HG03280 (cell line): ENCODE measurements around the gene MELK.

ENCODE experiments used
- ATAC-seq: cut with Tn5 transposase; IDR thresholded peaks from one replicate; pipeline ENCODE4 v1.9.1; 2021; ENCODE audit warnings: mild to moderate bottlenecking, moderate library complexity; ENCODE audit not compliant: unreplicated experiment

MELK gene

DNA sequence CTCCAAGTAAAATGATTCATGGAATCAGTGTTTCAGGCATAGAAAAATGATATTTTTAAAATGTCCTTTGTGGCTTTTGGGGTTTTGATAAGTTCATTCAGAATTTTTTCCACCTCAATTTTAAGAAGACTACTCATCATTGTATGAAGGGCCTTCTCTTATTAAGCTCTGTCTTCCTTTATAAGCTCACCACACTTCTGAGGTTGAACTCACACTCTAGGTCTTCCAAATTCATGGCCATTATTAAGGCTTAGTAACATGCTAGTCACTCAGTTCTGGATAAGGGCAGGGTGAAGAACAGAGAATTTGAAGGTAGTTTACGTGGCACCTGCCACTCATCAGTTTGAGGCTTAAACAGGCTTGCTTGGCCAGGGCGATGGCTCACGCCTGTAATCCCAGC, 4.2 kb downstream of the MELK start:
- ATAC-seq, result no peak

DNA sequence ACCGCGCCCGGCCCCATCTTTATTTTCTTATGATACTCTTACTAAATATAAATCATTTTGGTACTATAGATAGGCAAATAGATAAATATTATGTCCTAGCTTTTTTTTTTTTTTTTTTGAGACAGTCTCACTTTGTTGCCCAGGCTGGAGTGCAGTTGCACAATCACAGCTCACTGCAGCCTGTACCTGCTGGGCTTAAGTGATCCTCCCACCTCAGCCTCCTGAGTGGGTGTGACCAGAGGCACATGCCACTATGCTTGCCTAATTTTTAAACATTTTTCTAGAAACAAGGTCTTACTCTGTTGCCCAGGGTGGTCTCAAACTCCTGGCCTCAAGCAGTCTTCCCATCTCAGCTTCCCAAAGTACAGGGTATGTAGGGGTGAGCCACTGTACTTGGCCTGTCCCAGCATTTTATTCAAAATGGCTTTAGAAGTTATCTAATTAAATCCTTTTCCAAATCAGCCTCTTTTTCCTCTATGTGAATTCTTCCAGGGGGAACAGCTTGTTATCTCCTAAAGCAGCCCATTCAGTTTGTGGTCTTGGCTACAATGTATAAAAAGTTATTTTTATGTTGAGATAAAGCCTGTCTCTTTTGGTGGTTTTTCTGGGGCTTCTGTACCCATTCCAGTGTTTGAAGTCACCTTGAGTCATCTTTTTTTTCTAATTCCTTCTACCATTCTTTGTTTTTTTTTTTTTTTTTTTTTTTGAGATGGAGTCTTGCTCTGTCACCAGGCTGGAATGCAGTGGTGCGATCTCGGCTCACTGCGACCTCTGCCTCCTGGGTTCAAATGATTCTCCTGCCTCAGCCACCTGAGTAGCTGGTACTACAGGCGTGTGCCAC, 12.1 kb downstream of the MELK start:
- ATAC-seq, result no peak

- ATAC-seq, result no peak
Observed at GRCh38 chr9:36590231-36590630, 17.5 kb downstream of the MELK start.

- no peak for ATAC-seq
Observed at GRCh38 chr9:36592801-36593583, 20.3 kb downstream of the MELK start.

DNA sequence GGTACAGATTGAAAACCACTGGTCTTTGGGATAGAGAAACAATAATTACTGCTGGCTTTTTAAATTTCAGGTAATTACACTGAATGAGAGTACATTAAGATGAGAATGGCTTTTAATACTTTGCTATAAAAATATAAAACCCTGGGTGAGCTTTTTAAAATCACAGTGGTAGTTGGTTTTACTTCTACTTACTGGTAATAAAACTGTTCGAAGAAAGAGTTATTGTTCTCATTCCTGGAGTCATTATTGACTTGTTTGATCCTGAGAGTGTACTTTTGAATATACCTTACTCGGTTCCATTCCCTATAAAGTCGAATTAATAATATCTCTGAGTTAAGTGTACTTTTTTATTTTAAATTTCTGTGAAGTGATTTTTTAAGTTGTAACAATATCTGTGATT, 21.5 kb downstream of the MELK start:
- ATAC-seq, result no peak

- no peak for ATAC-seq
Observed at GRCh38 chr9:36597412-36598178, 24.9 kb downstream of the MELK start.

DNA sequence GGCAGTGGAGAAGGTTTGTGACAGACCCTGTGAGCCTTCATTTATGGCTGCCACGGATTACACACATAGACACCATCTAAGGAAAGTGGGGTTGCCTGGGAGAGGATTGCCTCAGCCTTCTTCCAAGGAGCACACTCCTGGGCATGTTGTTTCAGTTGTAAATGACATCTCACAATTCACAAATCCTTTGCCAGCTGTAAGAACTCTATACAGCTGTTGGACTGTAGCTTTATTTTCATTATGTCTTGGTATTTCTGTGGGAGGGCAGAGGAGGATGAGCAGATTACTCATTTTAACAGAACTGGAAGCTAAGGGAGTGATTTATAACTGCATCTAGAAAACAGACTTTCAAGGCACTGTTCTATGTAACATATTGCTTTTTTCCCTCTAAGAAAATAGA, 25.6 kb downstream of the MELK start:
- ATAC-seq, result no peak

- ATAC-seq, result no peak
Observed at GRCh38 chr9:36603006-36603405, 30.3 kb downstream of the MELK start.

- no peak for ATAC-seq
Observed at GRCh38 chr9:36609306-36609705, 36.6 kb downstream of the MELK start.

GRCh38 chr9:36622121-36622520, 49.4 kb downstream of the MELK start:
- ATAC-seq, result no peak

DNA sequence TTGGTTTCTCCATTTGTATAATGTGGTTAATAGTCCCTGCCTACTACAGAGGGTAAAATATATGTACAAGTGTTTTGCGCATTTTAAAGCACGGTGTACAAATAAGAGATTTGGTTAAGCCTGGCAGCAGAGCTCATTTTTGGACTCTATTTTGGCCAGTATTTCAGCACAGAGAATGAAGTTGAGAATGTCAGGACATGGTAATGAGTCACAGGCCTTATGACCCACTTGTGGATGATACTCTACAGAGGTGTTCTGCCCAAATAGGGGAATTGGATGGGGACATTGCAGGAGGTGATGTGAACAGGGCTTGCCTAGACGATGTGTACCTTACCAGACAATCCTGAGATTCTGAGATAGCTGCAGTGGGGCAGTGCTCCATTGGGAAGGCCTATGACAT, 50.6 kb downstream of the MELK start:
- ATAC-seq, result no peak

DNA sequence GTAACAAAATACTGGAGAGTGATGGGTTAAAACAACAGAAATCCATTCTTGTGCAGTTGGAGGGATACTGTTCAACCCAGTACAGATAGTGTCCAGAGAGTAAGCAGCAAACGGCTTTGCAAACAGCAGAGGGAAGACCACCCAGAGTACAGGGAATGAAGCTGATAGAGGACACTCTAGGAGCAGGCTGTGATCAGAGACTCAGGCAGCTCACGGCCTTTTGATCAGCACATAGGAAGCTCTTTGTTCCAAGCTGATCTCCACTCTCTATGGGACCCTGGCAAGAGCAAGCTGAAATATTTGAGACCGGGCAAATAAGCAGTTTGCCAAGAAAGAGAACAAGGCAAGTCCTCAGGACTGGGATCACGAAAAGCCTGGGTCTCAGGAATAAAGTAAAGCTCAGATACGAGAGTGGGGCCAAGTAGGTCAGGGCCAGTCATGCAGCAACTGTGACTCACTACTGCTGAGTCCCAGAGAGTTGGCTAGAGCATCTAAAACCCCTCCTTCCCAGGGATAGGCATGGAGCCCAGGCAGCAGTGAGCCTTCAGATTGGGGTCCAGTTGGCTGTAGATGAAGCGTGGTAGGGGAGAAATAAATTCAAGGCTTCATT, 52.4 kb downstream of the MELK start:
- ATAC-seq, result no peak

DNA sequence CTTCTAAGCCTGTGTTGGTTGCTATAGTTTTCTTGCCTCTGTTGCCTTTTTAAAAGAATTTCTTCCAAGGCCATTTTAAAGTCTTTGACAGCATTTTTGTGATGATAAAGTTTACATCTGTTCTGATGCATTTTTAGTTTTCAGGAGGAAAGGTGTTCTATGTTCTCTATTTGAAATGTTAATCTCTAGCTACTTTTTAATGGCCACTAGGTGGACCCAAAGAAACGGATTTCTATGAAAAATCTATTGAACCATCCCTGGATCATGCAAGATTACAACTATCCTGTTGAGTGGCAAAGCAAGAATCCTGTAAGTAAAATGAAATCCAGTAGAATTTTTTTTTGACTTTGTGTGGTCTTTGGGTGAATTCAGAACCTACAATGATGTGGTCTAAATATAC, 60.2 kb downstream of the MELK start:
- no peak for ATAC-seq

DNA sequence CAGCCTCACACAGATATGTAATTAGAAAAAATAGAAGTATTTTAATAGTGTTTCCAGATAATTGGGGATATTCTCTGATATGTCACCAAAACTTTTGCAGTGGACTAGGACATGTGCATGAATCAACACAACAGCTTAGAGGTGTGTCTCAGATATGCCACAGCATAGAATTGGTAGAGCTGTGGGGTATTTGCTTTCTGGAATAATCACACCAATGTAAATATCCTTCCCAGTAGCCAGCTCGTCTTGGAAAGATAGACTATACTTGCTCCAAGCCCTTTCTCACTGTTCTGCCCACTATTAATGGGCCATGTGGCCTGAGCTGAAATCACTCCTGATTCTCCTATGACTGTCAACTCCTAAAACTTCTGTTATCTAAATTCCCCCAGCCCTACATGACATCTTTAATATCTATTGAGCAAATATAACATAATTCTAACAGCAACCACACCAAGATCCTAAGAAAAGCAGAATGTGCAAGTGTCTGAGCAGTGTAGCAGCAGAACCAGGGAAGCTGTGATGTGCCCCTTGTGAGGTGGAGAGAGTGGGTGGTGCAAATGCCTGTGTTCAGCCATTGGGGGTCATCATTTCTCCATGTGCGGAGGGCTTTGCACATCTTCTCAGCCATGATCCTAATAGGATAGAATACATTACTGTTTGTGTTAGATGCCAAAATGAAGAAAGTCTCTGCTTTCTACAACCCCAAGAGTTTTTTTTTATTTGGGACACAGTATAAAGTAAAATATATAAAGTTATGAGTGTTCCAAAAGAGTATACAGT, 65.0 kb downstream of the MELK start:
- no peak for ATAC-seq

GRCh38 chr9:36640771-36641381, 68.2 kb downstream of the MELK start:
- peak; percentile 57 for ATAC-seq

DNA sequence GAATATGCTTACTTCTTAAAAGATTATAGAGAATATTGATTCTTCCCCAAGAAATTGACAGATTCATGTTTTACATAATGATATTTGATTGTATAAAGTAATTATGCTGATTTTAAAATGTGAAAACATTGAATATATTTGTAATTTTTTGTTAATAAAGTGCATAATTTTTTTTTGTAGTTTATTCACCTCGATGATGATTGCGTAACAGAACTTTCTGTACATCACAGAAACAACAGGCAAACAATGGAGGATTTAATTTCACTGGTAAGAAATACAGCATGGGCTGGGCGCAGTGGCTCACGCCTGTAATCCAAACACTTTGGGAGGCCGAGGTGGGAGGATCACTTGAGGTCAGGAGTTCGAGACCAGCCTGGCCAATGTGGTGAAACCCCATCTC, 70.1 kb downstream of the MELK start:
- ATAC-seq, result no peak

DNA sequence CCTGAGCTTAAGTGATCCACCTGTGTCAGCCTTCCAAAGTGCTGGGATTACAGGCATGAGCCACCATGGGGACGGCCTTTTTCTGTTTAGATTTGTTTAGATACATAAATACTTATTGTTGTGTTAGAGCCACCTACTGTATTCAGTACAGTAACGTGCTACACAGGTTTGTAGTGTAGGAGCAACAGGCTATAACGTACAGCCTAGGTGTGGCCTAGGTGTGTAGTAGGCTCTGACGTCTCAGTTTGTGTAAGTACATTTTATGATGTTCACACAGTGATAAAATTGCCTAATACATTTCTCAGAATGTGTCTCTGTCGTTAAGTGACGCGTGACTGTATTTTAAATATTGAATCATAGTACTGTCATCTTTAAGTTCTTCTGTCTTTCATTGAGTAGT, 84.1 kb downstream of the MELK start:
- no peak for ATAC-seq

DNA sequence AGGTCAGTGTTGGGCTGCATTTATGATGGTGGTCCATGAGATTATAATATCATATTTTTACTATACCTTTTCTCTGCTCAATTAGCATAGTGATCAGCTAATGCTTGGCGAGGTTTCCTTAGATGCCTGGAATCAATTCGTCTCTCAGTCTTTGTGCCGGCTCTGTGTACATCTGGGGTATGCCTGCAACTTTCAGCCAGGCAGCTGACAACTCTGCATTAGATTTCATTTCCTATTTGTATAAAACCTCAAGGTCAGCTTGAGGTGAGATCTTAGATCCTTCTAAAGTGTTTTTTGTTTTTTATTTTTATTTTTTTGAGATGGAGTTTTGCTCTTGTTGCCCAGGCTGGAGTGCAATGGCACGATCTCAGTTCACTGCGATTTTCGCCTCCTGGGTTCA, 86.8 kb downstream of the MELK start:
- no peak for ATAC-seq

DNA sequence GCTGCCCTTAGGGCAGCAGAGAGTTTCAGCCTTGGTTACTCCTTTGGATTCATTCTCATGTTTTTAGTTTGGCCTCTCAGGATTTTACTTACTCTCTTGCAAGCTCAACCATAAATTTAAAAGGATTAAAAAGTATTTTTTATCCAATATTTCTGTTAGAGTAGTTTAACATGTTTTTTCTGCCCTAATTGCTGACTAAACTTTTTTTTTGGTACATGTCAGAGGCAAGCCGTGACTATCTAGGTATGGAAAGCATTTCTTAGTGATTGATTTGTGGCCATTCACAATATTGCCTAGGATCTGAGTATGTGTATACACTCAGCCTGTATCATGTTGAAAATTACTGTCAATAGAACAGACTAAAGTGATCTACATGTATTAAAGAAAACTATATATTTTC, 92.1 kb downstream of the MELK start:
- ATAC-seq, result no peak

DNA sequence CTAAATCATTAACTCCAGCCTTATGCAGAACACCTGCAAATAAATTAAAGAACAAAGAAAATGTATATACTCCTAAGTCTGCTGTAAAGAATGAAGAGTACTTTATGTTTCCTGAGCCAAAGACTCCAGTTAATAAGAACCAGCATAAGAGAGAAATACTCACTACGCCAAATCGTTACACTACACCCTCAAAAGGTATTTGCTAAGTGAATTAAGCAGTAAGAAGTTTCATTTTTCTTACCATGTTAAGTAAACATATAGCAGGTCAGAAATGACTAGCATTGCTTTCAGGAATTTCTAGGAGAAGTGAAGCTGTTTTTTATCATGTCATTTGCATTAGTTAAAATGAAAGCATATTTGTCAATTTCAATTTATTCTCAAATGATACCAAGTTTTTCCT, 92.7 kb downstream of the MELK start:
- ATAC-seq, result no peak
